Peyer's patch (tissue), 4 donors: ENCODE data around the gene LY6G6C. TPM values are rescaled to one million over a fixed set of nuclear protein-coding genes. Genes with fewer than 3 reads are reported as not detected.

Experiments used
- DNase-seq, 3 donors: peaks; one replicate each; pipeline ENCODE4 v3.0.0-alpha.2; 2017 to 2019
- H3K27ac ChIP-seq, 4 donors: fragments of 200-600 bp; sonication (generic); one replicate each; pipeline ENCODE4 v1.5.1; 2016 to 2019
- H3K27me3 ChIP-seq, 2 donors: fragments of 200-600 bp; sonication (generic); one replicate each; pipeline ENCODE4 v1.5.1; 2019
- H3K36me3 ChIP-seq, 3 donors: fragments of 200-600 bp; sonication (generic); one replicate each; pipeline ENCODE4 v1.5.1; 2016 to 2019
- H3K4me1 ChIP-seq, 4 donors: fragments of 200-600 bp; sonication (generic); one replicate each; pipeline ENCODE4 v1.5.1; 2016 to 2019
- H3K4me3 ChIP-seq, 4 donors: fragments of 200-600 bp; sonication (generic); 1 replicate in 3 of 4; 2 replicates in 1 of 4; pipeline ENCODE4 v1.5.1; 2016 to 2019; ENCODE audit warnings: mild to moderate bottlenecking in 1 of 4
- H3K9me3 ChIP-seq, 4 donors: fragments of 200-600 bp; sonication (generic); one replicate each; pipeline ENCODE4 v1.5.1; 2016 to 2019; ENCODE audit warnings: mild to moderate bottlenecking in 1 of 4
- CTCF ChIP-seq, 6 experiments: fragments of 450-650 bp in 4 of 6; fragments of 200-600 bp in 2 of 6; sonication (generic) in 1 of 6; IDR thresholded peaks; one replicate each; pipeline ENCODE4 v1.5.1; 2017 to 2019; ENCODE audit warnings: antibody characterized with exemption in 6 of 6, mild to moderate bottlenecking in 3 of 6, moderate library complexity in 1 of 6
- POLR2A ChIP-seq, 2 donors: fragments of 450-650 bp; IDR thresholded peaks; one replicate each; pipeline ENCODE4 v1.5.1; 2017; ENCODE audit warnings: antibody characterized with exemption in 2 of 2, mild to moderate bottlenecking in 2 of 2, moderate library complexity in 2 of 2
- total RNA-seq, 4 donors: library from RNA; depleted of rRNA; stranded (reverse); fragments of >200 nt; gene quantifications; one replicate each; pipeline ENCODE4 v1.1.0, GENCODE V29; 2016

LY6G6C gene
- total RNA-seq, 4 donors from 2014 or later, result not detected

- no peak for DNase-seq
- no peak for TF ChIP-seq CTCF (IDR thresholded peaks at IDR 0.05)
- no peak for TF ChIP-seq POLR2A (IDR thresholded peaks at IDR 0.05)
- no peaks in the 10 kb centered on the region for H3K36me3 ChIP-seq
- no peaks in the 10 kb centered on the region for H3K27me3 ChIP-seq
- H3K4me3 ChIP-seq, result no peak overlapping the region
- no peak overlapping the region for H3K27ac ChIP-seq
- no peaks in the 10 kb centered on the region for H3K9me3 ChIP-seq
- H3K4me1 ChIP-seq, result peaks cover 0 to 21% (median 9%) of the 10 kb centered on the region in 4 donors
Observed at GRCh38 chr6:31705931-31706330, 15.6 kb downstream of the LY6G6C start.

GRCh38 chr6:31702819-31703716 is 18.5 kb downstream of the LY6G6C start, which contains the start of gene ABHD16A:
Gene ABHD16A (minus strand): TSS chr6:31703324. CDS start chr6:31703281, 43 bp downstream.
- no peaks in the 10 kb centered on the region for H3K9me3 ChIP-seq
- DNase-seq, result peak; percentile 99 to 100 (median 100)
- H3K36me3 ChIP-seq, result peaks cover 0 to 16% (median 0%) of the 10 kb centered on the region in 3 donors
- peak within 1 kb of the TSS; percentile 95 to 99 (median 97) for H3K27ac ChIP-seq
- TF ChIP-seq CTCF (IDR thresholded peaks at IDR 0.05) (peak in 5 of 6 experiments; percentile 18 to 35 (median 28)), POLR2A (IDR thresholded peaks at IDR 0.05) (peak; percentile 94 to 97)
- H3K4me3 ChIP-seq, result peak within 1 kb of the TSS; percentile 77 to 85 (median 82)
- peaks cover 0 to 26% (median 9%) of the 10 kb centered on the region in 4 donors for H3K4me1 ChIP-seq
- H3K27me3 ChIP-seq, result no peaks in the 10 kb centered on the region

GRCh38 chr6:31702405-31702818 is 19.1 kb downstream of the LY6G6C start:
- H3K4me3 ChIP-seq, result peak overlapping the region; percentile 77 to 85 (median 82)
- peak overlapping the region; percentile 95 to 99 (median 97) for H3K27ac ChIP-seq
- H3K27me3 ChIP-seq, result no peaks in the 10 kb centered on the region
- H3K9me3 ChIP-seq, result no peaks in the 10 kb centered on the region
- TF ChIP-seq POLR2A (IDR thresholded peaks at IDR 0.05) (no peak), CTCF (IDR thresholded peaks at IDR 0.05) (no peak)
- H3K4me1 ChIP-seq, result peaks cover 0 to 26% (median 9%) of the 10 kb centered on the region in 4 donors
- no peak for DNase-seq
- peaks cover 0 to 21% (median 0%) of the 10 kb centered on the region in 3 donors for H3K36me3 ChIP-seq

GRCh38 chr6:31701666-31702404 is 19.7 kb downstream of the LY6G6C start:
- H3K27me3 ChIP-seq, result no peaks in the 10 kb centered on the region
- TF ChIP-seq POLR2A (IDR thresholded peaks at IDR 0.05) (no peak), CTCF (IDR thresholded peaks at IDR 0.05) (no peak)
- peak overlapping the region; percentile 95 to 99 (median 97) for H3K27ac ChIP-seq
- peaks cover 0 to 26% (median 9%) of the 10 kb centered on the region in 4 donors for H3K4me1 ChIP-seq
- no peaks in the 10 kb centered on the region for H3K9me3 ChIP-seq
- peak overlapping the region; percentile 77 to 85 (median 82) for H3K4me3 ChIP-seq
- H3K36me3 ChIP-seq, result peaks cover 0 to 26% (median 0%) of the 10 kb centered on the region in 3 donors
- DNase-seq, result no peak

- TF ChIP-seq CTCF (IDR thresholded peaks at IDR 0.05), result no peak
- TF ChIP-seq POLR2A (IDR thresholded peaks at IDR 0.05), result no peak
- no peak overlapping the region for H3K4me3 ChIP-seq
- no peak overlapping the region for H3K27ac ChIP-seq
- no peaks in the 10 kb centered on the region for H3K9me3 ChIP-seq
- no peak for DNase-seq
- H3K27me3 ChIP-seq, result no peaks in the 10 kb centered on the region
- H3K4me1 ChIP-seq, result peaks cover 0 to 26% (median 9%) of the 10 kb centered on the region in 4 donors
- peaks cover 0 to 35% (median 0%) of the 10 kb centered on the region in 3 donors for H3K36me3 ChIP-seq
Observed at GRCh38 chr6:31700740-31701401, 20.7 kb downstream of the LY6G6C start.
